Upper lobe of left lung (tissue), 4 donors: ENCODE measurements around the gene HAUS2.

Source experiments
- CTCF ChIP-seq, 6 experiments: fragments of 450-650 bp in 4 of 6; fragments of 200-600 bp in 2 of 6; sonication (generic) in 2 of 6; IDR thresholded peaks; one replicate each; pipeline ENCODE4 v1.5.1; 2016 to 2019; ENCODE audit warnings: antibody characterized with exemption in 6 of 6
- POLR2A ChIP-seq, 4 donors: fragments of 450-650 bp; IDR thresholded peaks; one replicate each; pipeline ENCODE4 v1.5.1; 2016 to 2017; ENCODE audit warnings: antibody characterized with exemption in 4 of 4, mild to moderate bottlenecking in 2 of 4
- POLR2AphosphoS5 ChIP-seq, 2 donors: sonication (generic); formaldehyde crosslinking; IDR thresholded peaks; one replicate each; pipeline ENCODE4 v1.5.1; 2017; ENCODE audit warnings: antibody characterized with exemption in 2 of 2

- no peak for TF ChIP-seq POLR2A (IDR thresholded peaks at IDR 0.05)
- no peak for TF ChIP-seq CTCF (IDR thresholded peaks at IDR 0.05)
- no peak for TF ChIP-seq POLR2AphosphoS5 (IDR thresholded peaks at IDR 0.05)
Measured at GRCh38 chr15:42594095-42594494, 45.5 kb downstream of the HAUS2 start.
